GM21367 (cell line): ENCODE results near the gene CROCC.
"Not testable (repeated sequence)": the region's sequence is repeated elsewhere in the genome, so short reads cannot be mapped to it uniquely, and the experiment has no call there.

Source experiments
- ATAC-seq: cut with Tn5 transposase; IDR thresholded peaks from one replicate; pipeline ENCODE4 v1.9.1; 2021; ENCODE audit not compliant: unreplicated experiment

Gene CROCC, protein sequence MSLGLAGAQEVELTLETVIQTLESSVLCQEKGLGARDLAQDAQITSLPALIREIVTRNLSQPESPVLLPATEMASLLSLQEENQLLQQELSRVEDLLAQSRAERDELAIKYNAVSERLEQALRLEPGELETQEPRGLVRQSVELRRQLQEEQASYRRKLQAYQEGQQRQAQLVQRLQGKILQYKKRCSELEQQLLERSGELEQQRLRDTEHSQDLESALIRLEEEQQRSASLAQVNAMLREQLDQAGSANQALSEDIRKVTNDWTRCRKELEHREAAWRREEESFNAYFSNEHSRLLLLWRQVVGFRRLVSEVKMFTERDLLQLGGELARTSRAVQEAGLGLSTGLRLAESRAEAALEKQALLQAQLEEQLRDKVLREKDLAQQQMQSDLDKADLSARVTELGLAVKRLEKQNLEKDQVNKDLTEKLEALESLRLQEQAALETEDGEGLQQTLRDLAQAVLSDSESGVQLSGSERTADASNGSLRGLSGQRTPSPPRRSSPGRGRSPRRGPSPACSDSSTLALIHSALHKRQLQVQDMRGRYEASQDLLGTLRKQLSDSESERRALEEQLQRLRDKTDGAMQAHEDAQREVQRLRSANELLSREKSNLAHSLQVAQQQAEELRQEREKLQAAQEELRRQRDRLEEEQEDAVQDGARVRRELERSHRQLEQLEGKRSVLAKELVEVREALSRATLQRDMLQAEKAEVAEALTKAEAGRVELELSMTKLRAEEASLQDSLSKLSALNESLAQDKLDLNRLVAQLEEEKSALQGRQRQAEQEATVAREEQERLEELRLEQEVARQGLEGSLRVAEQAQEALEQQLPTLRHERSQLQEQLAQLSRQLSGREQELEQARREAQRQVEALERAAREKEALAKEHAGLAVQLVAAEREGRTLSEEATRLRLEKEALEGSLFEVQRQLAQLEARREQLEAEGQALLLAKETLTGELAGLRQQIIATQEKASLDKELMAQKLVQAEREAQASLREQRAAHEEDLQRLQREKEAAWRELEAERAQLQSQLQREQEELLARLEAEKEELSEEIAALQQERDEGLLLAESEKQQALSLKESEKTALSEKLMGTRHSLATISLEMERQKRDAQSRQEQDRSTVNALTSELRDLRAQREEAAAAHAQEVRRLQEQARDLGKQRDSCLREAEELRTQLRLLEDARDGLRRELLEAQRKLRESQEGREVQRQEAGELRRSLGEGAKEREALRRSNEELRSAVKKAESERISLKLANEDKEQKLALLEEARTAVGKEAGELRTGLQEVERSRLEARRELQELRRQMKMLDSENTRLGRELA (N-terminal part only)

GRCh38 chr1:16921391-16922185 lies at the start of gene CROCC:
TSS of gene CROCC (plus strand) at chr1:16921931. CDS start at chr1:16922019, 88 bp downstream.
- ATAC-seq = no peak

GRCh38 chr1:16872152-16873075 lies 49.3 kb upstream of the CROCC start:
- not testable (repeated sequence) for ATAC-seq

DNA sequence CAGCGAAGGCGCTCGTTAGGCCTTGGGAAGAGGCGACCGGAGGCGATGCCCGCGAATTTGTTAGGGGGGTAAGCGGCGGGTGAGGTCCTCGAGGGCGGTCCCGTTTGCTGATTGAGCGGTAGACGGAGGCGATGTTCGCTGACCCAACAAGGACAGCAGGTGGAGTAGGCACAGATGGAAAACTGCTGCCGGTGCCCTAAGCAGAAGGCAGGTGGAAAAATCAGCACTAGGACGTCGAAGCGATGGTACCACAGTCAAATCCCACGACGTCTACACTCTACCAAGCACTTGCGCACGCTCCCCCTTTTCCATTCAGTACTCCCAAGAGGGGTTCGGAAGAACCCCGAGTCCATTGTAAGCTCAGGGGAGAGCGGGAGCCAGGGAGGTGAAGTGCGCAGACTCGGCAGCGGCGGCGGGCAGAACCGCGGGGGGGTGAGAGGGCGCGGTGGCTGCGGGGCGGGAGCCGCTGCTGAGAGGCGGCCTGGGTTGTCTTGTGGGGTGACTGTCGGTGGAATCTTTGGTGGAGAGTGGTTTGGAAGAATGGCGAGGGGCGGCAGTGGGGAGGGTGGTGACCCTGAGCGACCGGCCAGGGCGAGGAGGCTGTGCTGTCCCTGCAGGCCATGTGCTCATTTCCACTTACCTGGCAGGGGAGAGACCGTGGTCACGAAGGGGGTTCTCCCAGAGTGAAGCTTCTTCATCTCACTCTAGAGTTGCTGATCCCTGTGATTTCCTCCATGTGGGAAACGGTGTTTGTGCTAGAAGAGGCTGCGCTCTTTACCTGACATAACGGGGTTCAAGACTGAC lies 48.5 kb upstream of the CROCC start:
- not testable (repeated sequence) for ATAC-seq

DNA sequence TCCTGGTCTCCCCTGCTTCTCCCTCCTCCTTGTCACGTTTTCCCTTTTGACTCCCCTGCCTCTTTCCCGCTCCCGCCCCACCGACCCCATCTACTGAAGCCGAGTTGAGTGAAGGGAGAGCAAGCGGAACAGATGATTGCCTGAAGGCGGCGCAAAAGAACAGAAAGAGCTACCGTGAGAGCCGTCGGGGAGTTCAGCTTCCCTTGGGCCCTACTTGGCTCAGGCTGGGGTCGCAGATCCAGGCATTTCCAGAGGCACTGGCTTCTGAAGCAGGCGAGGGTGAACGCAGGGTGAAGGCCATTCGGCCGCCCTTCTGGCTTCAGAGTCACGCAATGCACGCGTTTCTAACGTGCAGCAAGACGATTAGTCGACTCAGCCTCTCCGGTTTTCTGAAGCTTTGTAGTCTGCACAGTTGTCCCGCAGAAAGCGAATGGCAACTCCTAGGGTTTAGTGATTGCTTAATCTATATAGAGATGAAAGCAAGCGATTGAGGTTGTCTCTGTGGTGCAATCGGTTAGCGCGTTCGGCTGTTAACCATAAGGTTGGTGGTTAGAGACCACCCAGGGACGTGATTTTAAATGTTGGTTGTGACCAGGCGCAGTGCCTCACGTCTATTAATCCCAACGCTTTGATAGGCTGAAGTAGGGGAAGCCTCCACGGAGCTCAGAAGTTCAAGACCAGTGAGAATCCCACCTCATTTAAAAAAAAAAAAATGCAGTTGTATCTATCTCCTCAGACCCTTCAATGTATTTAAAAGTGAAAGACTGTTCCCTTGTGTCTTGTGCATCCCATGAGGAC lies 46.6 kb upstream of the CROCC start:
- not testable (repeated sequence) for ATAC-seq

- ATAC-seq = not testable (repeated sequence)
Measured at GRCh38 chr1:16881742-16882141, 40.0 kb upstream of the CROCC start.

- no peak for ATAC-seq
Measured at GRCh38 chr1:16882986-16883385, 38.7 kb upstream of the CROCC start.

GRCh38 chr1:16884487-16884886 lies 37.2 kb upstream of the CROCC start:
- ATAC-seq = not testable (repeated sequence)

- no peak for ATAC-seq
Measured at GRCh38 chr1:16886860-16887605, 34.7 kb upstream of the CROCC start.

DNA sequence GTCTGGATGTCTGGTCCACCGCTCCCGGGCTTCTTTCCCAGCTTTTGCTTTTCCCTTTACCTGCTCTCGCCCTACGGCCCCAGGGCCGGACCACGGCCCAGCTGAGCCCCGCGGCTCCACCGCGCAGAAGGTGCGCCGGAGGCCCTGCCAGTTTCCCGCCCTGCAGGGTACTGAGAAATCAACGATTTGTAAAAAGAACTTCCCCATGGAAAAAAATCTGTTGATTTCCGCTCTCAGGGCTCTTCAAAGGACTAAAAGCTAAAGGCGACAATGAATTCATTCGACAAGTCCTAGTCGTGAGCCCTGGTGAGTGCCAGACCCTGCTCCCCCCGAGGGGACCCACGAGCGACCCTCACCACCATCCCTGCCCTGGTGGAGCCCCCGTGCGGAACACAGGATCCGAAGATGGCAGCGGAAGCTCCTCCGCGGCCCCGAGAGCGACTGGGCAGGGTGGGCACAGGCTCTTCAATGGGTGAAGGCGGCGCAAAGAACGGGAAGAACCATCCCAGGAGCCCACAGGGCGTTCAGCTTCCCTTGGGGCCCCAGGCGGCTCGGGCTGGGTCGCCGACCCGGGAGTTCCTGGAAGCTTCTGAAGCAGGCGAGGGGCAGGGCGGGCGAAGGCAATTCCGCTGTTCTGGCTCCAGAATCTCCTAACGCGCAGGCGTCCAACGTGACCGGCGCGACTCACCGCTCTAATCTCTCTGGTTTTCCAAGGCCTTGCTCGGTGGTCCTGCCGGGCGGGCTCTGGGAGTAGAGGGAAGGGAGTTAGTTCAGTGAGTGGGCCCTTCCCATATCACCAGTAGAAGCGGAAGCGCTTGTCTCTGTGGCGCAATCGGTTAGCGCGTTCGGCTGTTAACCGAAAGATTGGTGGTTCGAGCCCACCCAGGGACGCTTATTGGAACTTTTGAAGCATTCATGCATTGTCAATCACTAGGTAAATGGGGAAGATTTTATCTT lies 32.6 kb upstream of the CROCC start:
- no peak for ATAC-seq

DNA sequence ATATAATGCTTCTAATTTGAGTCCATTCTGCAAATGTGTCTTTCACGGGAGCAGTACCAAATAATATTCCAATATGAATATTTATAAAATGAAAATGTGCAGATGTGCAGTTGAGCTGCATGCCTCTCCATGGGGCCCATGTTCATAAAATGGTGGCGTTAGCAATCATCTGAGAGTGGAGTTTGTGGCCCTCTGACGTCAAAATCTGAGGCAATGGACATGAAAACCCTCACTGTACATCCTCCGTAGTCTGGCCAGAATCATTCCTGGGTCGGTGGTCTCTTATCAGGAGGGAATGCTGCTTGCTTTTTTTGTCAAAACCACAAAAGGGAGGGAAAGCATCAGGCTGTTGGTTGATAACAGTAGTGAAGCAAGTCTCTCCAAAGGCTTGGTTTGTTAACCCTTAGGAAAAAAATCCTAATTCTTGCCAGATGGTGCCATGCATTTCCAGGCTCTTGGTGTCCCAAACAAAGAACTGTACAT lies 31.2 kb upstream of the CROCC start:
- not testable (repeated sequence) for ATAC-seq

GRCh38 chr1:16891057-16891456 lies 30.7 kb upstream of the CROCC start:
- ATAC-seq = not testable (repeated sequence)

- ATAC-seq = not testable (repeated sequence)
Measured at GRCh38 chr1:16892978-16893525, 28.7 kb upstream of the CROCC start.

GRCh38 chr1:16893796-16894195 lies 27.9 kb upstream of the CROCC start:
- ATAC-seq = not testable (repeated sequence)

DNA sequence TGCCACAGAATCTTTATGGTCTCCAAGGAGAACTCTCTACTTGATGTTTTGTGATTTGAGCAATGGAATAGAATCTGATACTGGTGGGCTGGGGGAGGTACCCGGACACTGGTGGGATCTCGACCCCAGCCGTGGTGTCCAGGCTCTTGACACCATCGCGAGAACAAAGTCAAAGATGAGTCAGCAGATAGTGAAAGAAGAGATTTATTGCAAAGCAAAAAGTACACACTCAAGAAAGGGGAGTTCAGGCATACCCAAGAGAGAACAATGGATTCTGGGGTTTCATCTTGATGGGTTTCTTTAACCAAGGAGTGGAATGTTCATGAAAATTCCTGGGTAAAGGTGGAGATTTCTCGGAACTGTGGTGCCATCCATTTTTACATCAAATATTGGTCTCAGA lies 27.4 kb upstream of the CROCC start:
- not testable (repeated sequence) for ATAC-seq

GRCh38 chr1:16895233-16895597 lies 26.5 kb upstream of the CROCC start:
- ATAC-seq = not testable (repeated sequence)
